ENCODE data around the gene ELK1. TPM values are rescaled to one million over a fixed set of nuclear protein-coding genes. Genes with fewer than 3 reads are reported as not detected.

ELK1 gene
- total and polyA plus RNA-seq, 2 of the 4 experiments (the other 2 are of a cell fraction) = 10.0 to 24.3 TPM

DNA sequence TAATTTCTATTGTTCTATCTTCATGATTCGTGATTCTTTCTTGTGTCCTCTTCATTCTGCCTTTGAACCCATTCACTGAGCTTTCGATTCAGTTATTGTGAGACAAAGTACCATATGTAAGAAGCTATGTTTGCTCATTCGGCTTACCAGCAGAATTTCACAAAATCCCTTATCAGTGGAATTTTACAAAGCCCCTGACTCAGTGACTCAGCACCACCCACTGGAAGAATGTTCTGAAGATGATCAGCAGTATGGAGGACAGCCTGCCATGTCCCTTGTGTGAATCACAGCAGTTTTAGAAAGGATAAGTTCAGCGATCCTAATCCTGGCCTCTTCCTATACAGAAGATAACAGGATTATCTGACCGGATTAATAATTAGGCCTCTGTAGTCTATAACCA lies 14.4 kb upstream of the ELK1 start:
- H3K9ac ChIP-seq (ENCODE audit: low read depth, low read length) = no peak overlapping the region
- H3K4ac ChIP-seq (ENCODE audit: low read depth, low read length) = no peak overlapping the region
- H3K9me3 ChIP-seq (ENCODE audit: control insufficient read depth, insufficient read depth, low read length) = no peaks in the 10 kb centered on the region
- H3K18ac ChIP-seq (ENCODE audit: low read depth, low read length) = no peak overlapping the region
- in situ Hi-C loops (cut with MboI; ENCODE audit: low sequenced_read_pairs) = no loop called here
- no peak overlapping the region for H2BK5ac ChIP-seq (ENCODE audit: low read depth, low read length, poor library complexity, severe bottlenecking)
- DNase-seq = peak; percentile 33
- H3K4me3 ChIP-seq (ENCODE audit: insufficient read depth, low read depth, low read length) = no peak overlapping the region
- dilution Hi-C loops (cut with HindIII; ENCODE audit: low sequenced_read_pairs, unreplicated experiment) = no loop called here
- H2AFZ ChIP-seq (replicated peaks; ENCODE audit: low read length, poor library complexity) = no peak overlapping the region
- H3K79me1 ChIP-seq (ENCODE audit: low read depth in 1 of 2, low read length in 2 of 2) = peaks cover 1 to 2% of the 10 kb centered on the region in 2 experiments; a peak in 2 of 4 replicates
- intact Hi-C loops (cut with micrococcal nuclease) = no loop called here
- peaks cover 4% of the 10 kb centered on the region; the same call in 1 of the 2 replicates for H3K4me1 ChIP-seq (ENCODE audit: control insufficient read depth, insufficient read depth, low read length)
- BruUV-seq (replicated peaks) = no TSS peak
- no peak overlapping the region for H2BK120ac ChIP-seq (ENCODE audit: low read depth, low read length)
- H3K56ac ChIP-seq (ENCODE audit: extremely low read depth, insufficient read depth, low read length) = no peak overlapping the region
- no peak overlapping the region for H3K27ac ChIP-seq (ENCODE audit: insufficient read depth, low read length)
- ATAC-seq (ENCODE audit: low read depth) = no peak; the same call in 1 of the 2 replicates
- H3K4me2 ChIP-seq (ENCODE audit: low read depth, low read length) = no peak overlapping the region
- no peak overlapping the region for H2BK20ac ChIP-seq (ENCODE audit: low read depth, low read length)
- no peak overlapping the region for H3K14ac ChIP-seq (replicated peaks; ENCODE audit: low read depth, low read length)
- peak overlapping the region in 1 of 2 experiments; percentile 40; a peak in 1 of 4 replicates for H4K8ac ChIP-seq (ENCODE audit: low read depth in 2 of 2, low read length in 2 of 2)
- no peak overlapping the region for H2AK5ac ChIP-seq (ENCODE audit: low read depth, low read length)
- H2BK15ac ChIP-seq (ENCODE audit: low read depth, low read length) = 0 out of 3 replicates have a peak overlapping the region, but pooled peaks have one; percentile 10
- H4K20me1 ChIP-seq (ENCODE audit: insufficient read depth, low read length) = no peaks in the 10 kb centered on the region
- no peak overlapping the region for H4K5ac ChIP-seq (ENCODE audit: low read depth, low read length)
- ChIA-PET CTCF (interaction anchor here (0.6 kb wide), 1 partner anchor 10 kb away, joined by 4 read pairs; no protein-coding TSS in a partner anchor), POLR2A (ENCODE audit: unreplicated experiment) (no interaction called here)
- no peaks in the 10 kb centered on the region for H3K36me3 ChIP-seq (ENCODE audit: control insufficient read depth, insufficient read depth, low read length)
- H3K23ac ChIP-seq (ENCODE audit: low read depth, low read length) = no peak overlapping the region
- TF ChIP-seq, protein P1, sequence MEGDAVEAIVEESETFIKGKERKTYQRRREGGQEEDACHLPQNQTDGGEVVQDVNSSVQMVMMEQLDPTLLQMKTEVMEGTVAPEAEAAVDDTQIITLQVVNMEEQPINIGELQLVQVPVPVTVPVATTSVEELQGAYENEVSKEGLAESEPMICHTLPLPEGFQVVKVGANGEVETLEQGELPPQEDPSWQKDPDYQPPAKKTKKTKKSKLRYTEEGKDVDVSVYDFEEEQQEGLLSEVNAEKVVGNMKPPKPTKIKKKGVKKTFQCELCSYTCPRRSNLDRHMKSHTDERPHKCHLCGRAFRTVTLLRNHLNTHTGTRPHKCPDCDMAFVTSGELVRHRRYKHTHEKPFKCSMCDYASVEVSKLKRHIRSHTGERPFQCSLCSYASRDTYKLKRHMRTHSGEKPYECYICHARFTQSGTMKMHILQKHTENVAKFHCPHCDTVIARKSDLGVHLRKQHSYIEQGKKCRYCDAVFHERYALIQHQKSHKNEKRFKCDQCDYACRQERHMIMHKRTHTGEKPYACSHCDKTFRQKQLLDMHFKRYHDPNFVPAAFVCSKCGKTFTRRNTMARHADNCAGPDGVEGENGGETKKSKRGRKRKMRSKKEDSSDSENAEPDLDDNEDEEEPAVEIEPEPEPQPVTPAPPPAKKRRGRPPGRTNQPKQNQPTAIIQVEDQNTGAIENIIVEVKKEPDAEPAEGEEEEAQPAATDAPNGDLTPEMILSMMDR (conservative IDR thresholded peaks at IDR 0.05; ENCODE audit: low read depth, low read length) = no peak
- TF ChIP-seq RAD21 (IDR thresholded peaks at IDR 0.05; ENCODE audit: low read length) (no peak), MAZ (IDR thresholded peaks at IDR 0.05; ENCODE audit: borderline replicate concordance, low read depth, low read length) (no peak), POLR2A (IDR thresholded peaks at IDR 0.05; ENCODE audit: low read depth, low read length) (no peak), CHD1 (IDR thresholded peaks at IDR 0.05; ENCODE audit: low read depth, low read length) (no peak), RCOR1 (IDR thresholded peaks at IDR 0.05; ENCODE audit: insufficient replicate concordance, low read length) (no peak), SMC3 (IDR thresholded peaks at IDR 0.05; ENCODE audit: low read depth, low read length) (no peak), NFE2L2 (IDR thresholded peaks at IDR 0.05; ENCODE audit: low read depth, low read length) (no peak), BHLHE40 (IDR thresholded peaks at IDR 0.05; ENCODE audit: low read depth, low read length) (no peak), CEBPB (IDR thresholded peaks at IDR 0.05; ENCODE audit: low read depth, low read length) (no peak), MXI1 (IDR thresholded peaks at IDR 0.05; ENCODE audit: borderline replicate concordance, low read depth, low read length) (no peak), RFX5 (IDR thresholded peaks at IDR 0.05; ENCODE audit: low read depth, low read length) (no peak), MAFK (IDR thresholded peaks at IDR 0.05; ENCODE audit: low read depth, low read length) (no peak), ELK1 (IDR thresholded peaks at IDR 0.05; ENCODE audit: borderline replicate concordance, low read depth, low read length) (no peak)
- TF ChIP-seq, protein P2, sequence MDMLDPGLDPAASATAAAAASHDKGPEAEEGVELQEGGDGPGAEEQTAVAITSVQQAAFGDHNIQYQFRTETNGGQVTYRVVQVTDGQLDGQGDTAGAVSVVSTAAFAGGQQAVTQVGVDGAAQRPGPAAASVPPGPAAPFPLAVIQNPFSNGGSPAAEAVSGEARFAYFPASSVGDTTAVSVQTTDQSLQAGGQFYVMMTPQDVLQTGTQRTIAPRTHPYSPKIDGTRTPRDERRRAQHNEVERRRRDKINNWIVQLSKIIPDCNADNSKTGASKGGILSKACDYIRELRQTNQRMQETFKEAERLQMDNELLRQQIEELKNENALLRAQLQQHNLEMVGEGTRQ (IDR thresholded peaks at IDR 0.05; ENCODE audit: low read depth, low read length) = no peak
- H3K27me3 ChIP-seq (ENCODE audit: control insufficient read depth, insufficient read depth, low read length) = no peaks in the 10 kb centered on the region
- H4K91ac ChIP-seq (ENCODE audit: insufficient read depth, low read depth, low read length) = peak overlapping the region; percentile 23; the same call in 1 of the 2 replicates
- H2AK9ac ChIP-seq (replicated peaks; ENCODE audit: low read depth, low read length, poor library complexity) = no peak overlapping the region
- WGBS, 2 experiments (ENCODE audit: extremely low coverage in 2 of 2, insufficient read length in 1 of 2) = no CpG with 5 or more reads among the region's 5 CpGs
- H3K9me1 ChIP-seq (ENCODE audit: insufficient read depth, low read length) = 0 out of 2 replicates have a peak, but pooled peaks cover 4% of the 10 kb centered on the region

All from IMR-90 (cell line).